ENCODE results near the gene TMEM30A.

The TMEM30A gene

GRCh38 chr6:75291744-75292143, 7.2 kb upstream of the TMEM30A start:
- no peak for DNase-seq (ENCODE audit: low read depth in 2 of 2)

- DNase-seq (ENCODE audit: low read depth in 2 of 2) = no peak
Observed at GRCh38 chr6:75291331-75291730, 6.7 kb upstream of the TMEM30A start.

- no peak for DNase-seq (ENCODE audit: low read depth in 2 of 2)
Observed at GRCh38 chr6:75290136-75290945, 5.7 kb upstream of the TMEM30A start.

GRCh38 chr6:75288023-75288422, 3.4 kb upstream of the TMEM30A start:
- DNase-seq (ENCODE audit: low read depth in 2 of 2) = no peak

GRCh38 chr6:75287424-75287823, 2.8 kb upstream of the TMEM30A start:
- DNase-seq (ENCODE audit: low read depth in 2 of 2) = no peak

GRCh38 chr6:75286955-75287354, 2.4 kb upstream of the TMEM30A start:
- DNase-seq (ENCODE audit: low read depth in 2 of 2) = no peak

- no peak for DNase-seq (ENCODE audit: low read depth in 2 of 2)
Observed at GRCh38 chr6:75285283-75285639, 669 bp upstream of the TMEM30A start.

GRCh38 chr6:75283907-75284631, 523 bp downstream of the TMEM30A start:
- DNase-seq (ENCODE audit: low read depth in 2 of 2) = no peak

- DNase-seq (ENCODE audit: low read depth in 2 of 2) = no peak
Observed at GRCh38 chr6:75282706-75283105, 1.9 kb downstream of the TMEM30A start.

GRCh38 chr6:75281653-75282052, 2.9 kb downstream of the TMEM30A start:
- DNase-seq (ENCODE audit: low read depth in 2 of 2) = no peak

- DNase-seq (ENCODE audit: low read depth in 2 of 2) = no peak
Observed at GRCh38 chr6:75280131-75280855, 4.3 kb downstream of the TMEM30A start.

GRCh38 chr6:75279418-75279817, 5.2 kb downstream of the TMEM30A start:
- no peak for DNase-seq (ENCODE audit: low read depth in 2 of 2)

- no peak for DNase-seq (ENCODE audit: low read depth in 2 of 2)
Observed at GRCh38 chr6:75278474-75279077, 6.0 kb downstream of the TMEM30A start.

GRCh38 chr6:75275067-75275466, 9.5 kb downstream of the TMEM30A start:
- DNase-seq (ENCODE audit: low read depth in 2 of 2) = no peak

GRCh38 chr6:75273009-75273408, 11.6 kb downstream of the TMEM30A start:
- DNase-seq (ENCODE audit: low read depth in 2 of 2) = no peak

GRCh38 chr6:75272145-75272840, 12.3 kb downstream of the TMEM30A start:
- no peak for DNase-seq (ENCODE audit: low read depth in 2 of 2)

- DNase-seq (ENCODE audit: low read depth in 2 of 2) = no peak
Observed at GRCh38 chr6:75268988-75269354, 15.6 kb downstream of the TMEM30A start.

GRCh38 chr6:75268121-75268987, 16.2 kb downstream of the TMEM30A start:
- no peak for DNase-seq (ENCODE audit: low read depth in 2 of 2)

- no peak for DNase-seq (ENCODE audit: low read depth in 2 of 2)
Observed at GRCh38 chr6:75267461-75267860, 17.1 kb downstream of the TMEM30A start.

- no peak for DNase-seq (ENCODE audit: low read depth in 2 of 2)
Observed at GRCh38 chr6:75266716-75267291, 17.8 kb downstream of the TMEM30A start.
